Effector memory CD4-positive, alpha-beta T cell (primary cell): Measurements from ENCODE around the gene NECTIN2.
"Not testable (repeated sequence)": the region's sequence is repeated elsewhere in the genome, so short reads cannot be mapped to it uniquely, and the experiment has no call there.

Source experiments
- DNase-seq, 3 donors: peaks; one replicate each; pipeline ENCODE4 v3.0.0-alpha.2; 2020
- H3K27ac ChIP-seq: 2 replicates; pipeline ENCODE4 v1.7.0; 2013; ENCODE audit warnings: mild to moderate bottlenecking, low read length, moderate library complexity; ENCODE audit not compliant: insufficient read depth, poor library complexity, severe bottlenecking
- H3K27me3 ChIP-seq: replicated peaks from 2 replicates; pipeline ENCODE4 v1.7.0; 2013; ENCODE audit warnings: mild to moderate bottlenecking, low read length; ENCODE audit not compliant: insufficient read depth, control insufficient read depth, poor library complexity, severe bottlenecking
- H3K36me3 ChIP-seq: 2 replicates; pipeline ENCODE4 v1.7.0; 2013; ENCODE audit warnings: mild to moderate bottlenecking, low read length, moderate library complexity; ENCODE audit not compliant: control insufficient read depth, insufficient read depth
- H3K4me1 ChIP-seq: 2 replicates; pipeline ENCODE4 v1.7.0; 2013; ENCODE audit warnings: low read length, mild to moderate bottlenecking; ENCODE audit not compliant: control insufficient read depth, insufficient read depth, poor library complexity, severe bottlenecking
- H3K4me3 ChIP-seq: 2 replicates; pipeline ENCODE4 v1.7.0; 2013; ENCODE audit warnings: low read length, low read depth, mild to moderate bottlenecking; ENCODE audit not compliant: insufficient read depth, poor library complexity, severe bottlenecking
- H3K9me3 ChIP-seq: 2 replicates; pipeline ENCODE4 v1.7.0; 2013; ENCODE audit warnings: mild to moderate bottlenecking, low read length, moderate library complexity; ENCODE audit not compliant: control insufficient read depth

Gene NECTIN2

DNA sequence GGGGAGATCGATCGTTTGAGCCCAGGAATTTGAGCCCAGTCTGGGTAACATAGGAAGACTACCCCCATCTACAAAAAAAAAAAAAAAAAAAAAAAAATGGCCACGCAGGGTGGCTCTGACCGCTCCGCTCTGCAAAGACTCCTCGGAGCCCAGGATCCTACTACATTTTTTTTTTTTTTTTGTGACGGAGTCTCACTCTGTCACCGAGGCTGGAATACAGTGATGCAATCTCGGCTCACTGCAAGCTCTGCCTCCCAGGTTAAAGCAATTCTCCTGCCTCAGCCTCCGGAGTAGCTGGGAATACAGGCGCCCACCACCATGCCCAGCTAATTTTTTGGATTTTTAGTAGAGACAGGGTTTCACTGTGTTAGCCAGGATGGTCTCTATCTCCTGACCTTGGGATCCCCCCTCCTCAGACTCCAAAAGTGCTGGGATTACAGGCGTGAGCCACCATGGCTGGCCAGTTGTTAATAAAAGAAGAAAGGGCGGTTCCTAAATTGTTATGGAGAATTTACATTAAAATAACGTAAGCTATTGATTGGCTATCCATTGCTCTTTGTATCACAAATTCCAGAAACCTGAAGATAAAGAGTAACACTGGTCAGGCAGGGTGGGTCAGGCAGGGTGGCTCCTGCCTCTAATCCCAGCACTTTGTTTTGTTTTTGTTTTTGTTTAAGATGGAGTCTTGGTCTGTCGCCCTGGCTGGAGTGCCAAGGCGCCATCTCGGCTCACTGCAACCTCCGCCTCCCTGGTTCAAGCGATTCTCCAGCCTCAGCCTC is 36.7 kb downstream of the NECTIN2 start:
- H3K4me1 ChIP-seq, H3K27ac ChIP-seq, H3K4me3 ChIP-seq, H3K36me3 ChIP-seq, H3K27me3 ChIP-seq, DNase-seq, H3K9me3 ChIP-seq: not testable (repeated sequence)

DNA sequence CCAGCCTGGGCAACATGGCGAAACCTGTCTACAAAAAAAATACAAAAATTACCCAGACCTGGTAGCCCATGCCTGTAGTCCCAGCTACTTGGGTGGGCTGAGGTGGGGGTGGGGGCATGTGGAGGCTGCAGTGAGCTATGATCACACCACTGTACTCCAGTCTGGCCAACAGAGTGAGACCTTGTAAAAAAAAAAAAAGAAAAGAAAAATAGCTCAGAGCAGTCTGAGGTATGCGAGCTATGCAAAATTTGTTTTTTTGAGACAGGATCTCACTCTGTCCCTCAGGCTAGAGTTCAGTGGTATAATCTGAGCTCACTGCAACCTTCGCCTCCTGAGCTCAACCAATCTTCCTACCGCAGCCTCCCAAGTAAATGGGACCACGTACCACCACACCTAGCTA is 37.8 kb downstream of the NECTIN2 start:
- H3K36me3 ChIP-seq: no peaks in the 10 kb centered on the region
- no peaks in the 10 kb centered on the region for H3K9me3 ChIP-seq
- no peak overlapping the region for H3K27ac ChIP-seq

DNA sequence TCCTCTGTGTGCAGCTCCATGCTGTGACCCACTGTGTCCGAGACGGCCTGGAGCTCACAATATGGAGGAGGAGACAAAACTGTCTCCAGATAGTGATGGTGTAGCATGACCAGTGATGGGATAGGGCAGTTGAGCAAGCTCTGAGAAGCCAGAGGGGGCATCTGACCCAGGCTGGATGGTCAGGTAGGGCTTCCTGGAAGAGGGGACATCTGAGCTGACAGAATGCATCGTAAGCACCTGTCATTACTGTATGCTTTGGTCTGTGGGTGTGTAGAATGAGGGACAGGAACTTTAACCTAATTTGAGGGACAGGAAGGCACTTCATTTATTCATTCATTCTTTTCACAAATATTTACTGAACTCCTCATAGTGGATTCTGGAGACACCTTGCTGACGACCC is 38.5 kb downstream of the NECTIN2 start:
- no peaks in the 10 kb centered on the region for H3K27me3 ChIP-seq
- H3K36me3 ChIP-seq: no peaks in the 10 kb centered on the region
- DNase-seq: no peak
- peaks cover under 1% of the 10 kb centered on the region for H3K4me1 ChIP-seq
- no peak overlapping the region for H3K4me3 ChIP-seq
- no peaks in the 10 kb centered on the region for H3K9me3 ChIP-seq
- H3K27ac ChIP-seq: no peak overlapping the region

More for the DNA sequence above, 37.8 kb downstream of the NECTIN2 start:
- no peaks in the 10 kb centered on the region for H3K27me3 ChIP-seq
- H3K4me1 ChIP-seq: no peaks in the 10 kb centered on the region
- H3K4me3 ChIP-seq: no peak overlapping the region
- DNase-seq: no peak

DNA sequence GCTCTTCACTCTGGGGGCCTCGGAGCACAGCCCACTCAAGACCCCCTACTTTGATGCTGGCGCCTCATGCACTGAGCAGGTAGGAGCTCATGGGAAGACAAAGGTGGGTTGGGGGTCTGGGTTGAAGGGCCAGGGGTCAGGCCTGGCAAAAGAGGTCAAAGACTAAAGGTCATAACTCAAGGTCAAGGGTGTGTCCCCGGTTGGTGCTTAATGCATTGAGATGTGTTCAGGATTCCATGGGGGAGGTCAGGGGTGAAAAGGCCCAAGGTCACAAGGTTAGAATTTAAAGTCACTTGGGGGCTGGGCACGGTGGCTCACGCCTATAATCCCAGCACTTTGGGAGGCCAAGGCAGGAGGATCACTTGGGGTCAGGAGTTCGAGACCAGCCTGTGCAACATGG is 40.0 kb downstream of the NECTIN2 start:
- Histone ChIP-seq H3K9me3 (no peaks in the 10 kb centered on the region), H3K27ac (no peak overlapping the region), H3K36me3 (no peaks in the 10 kb centered on the region), H3K27me3 (no peaks in the 10 kb centered on the region), H3K4me3 (no peak overlapping the region), H3K4me1 (peaks cover 7% of the 10 kb centered on the region)
- DNase-seq: no peak

DNA sequence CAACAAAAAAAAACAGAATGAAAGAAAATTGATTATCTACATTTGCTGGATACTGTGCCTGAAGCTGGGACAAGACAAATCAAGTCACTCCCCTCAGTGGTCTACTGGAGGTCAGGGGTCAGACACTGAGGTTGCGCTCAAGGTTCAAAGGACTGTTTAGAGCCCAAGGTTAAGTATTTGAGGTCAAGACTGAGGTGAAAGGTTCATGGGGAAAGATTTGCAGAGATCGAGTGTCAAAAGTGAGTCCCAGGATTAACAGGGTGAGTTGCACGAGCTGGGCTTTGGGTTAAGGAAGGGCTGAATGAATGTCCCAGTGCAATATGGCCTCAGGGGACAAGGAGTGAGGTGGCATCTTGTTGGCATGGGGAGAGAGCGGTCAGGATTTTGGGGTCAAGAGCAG is 41.6 kb downstream of the NECTIN2 start:
- no peaks in the 10 kb centered on the region for H3K36me3 ChIP-seq
- H3K9me3 ChIP-seq: no peaks in the 10 kb centered on the region
- H3K27me3 ChIP-seq: no peaks in the 10 kb centered on the region
- no peak overlapping the region for H3K27ac ChIP-seq
- DNase-seq: no peak
- H3K4me3 ChIP-seq: no peak overlapping the region
- H3K4me1 ChIP-seq: peaks cover 15% of the 10 kb centered on the region

DNA sequence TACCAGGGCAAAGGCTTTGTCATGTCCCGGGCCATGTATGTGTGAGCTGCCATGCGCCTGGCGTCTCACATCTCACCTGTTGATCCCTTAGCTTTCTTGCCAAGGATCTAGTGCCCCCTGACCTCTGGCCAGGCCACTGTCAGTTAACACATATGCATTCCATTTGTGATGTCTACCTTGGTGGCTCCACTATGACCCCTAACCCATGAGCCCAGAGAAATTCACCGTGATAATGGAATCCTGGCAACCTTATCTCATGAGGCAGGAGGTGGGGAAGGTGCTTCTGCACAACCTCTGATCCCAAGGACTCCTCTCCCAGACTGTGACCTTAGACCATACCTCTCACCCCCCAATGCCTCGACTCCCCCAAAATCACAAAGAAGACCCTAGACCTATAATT is 42.2 kb downstream of the NECTIN2 start:
- DNase-seq, H3K27ac ChIP-seq, H3K4me3 ChIP-seq, H3K9me3 ChIP-seq, H3K36me3 ChIP-seq, H3K27me3 ChIP-seq: not testable (repeated sequence)
- peaks cover 15% of the 10 kb centered on the region for H3K4me1 ChIP-seq

DNA sequence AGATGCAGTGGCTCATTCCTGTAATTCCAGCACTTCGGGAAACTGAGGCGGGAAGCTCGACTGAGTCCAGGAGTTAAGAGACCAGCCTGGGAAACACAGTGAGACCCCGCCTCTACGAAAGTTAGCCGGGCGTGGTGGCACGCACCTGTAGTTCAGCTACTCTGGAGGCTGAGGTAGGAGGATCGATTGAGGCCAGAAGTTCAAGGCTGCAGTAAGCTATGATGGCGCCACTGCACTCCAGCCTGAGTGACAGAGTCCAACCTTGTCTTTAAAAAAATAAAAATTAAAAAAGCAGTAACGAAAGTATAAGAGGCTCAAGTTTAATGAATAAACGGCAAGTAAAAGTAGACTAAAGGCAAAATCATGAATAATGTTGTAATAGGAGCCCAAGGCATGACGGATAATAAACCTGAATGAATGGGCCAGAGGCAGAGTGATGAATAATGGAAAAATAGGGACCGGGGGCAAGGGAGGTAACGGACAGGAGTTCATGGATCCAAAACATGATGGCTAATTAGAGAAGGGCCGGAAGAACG is 43.8 kb downstream of the NECTIN2 start:
- H3K4me3 ChIP-seq: peak overlapping the region; percentile 54
- DNase-seq: no peak
- no peaks in the 10 kb centered on the region for H3K27me3 ChIP-seq
- peaks cover 15% of the 10 kb centered on the region for H3K4me1 ChIP-seq
- peak overlapping the region; percentile 88 for H3K27ac ChIP-seq
- H3K9me3 ChIP-seq: no peaks in the 10 kb centered on the region
- peaks cover 18% of the 10 kb centered on the region for H3K36me3 ChIP-seq

DNA sequence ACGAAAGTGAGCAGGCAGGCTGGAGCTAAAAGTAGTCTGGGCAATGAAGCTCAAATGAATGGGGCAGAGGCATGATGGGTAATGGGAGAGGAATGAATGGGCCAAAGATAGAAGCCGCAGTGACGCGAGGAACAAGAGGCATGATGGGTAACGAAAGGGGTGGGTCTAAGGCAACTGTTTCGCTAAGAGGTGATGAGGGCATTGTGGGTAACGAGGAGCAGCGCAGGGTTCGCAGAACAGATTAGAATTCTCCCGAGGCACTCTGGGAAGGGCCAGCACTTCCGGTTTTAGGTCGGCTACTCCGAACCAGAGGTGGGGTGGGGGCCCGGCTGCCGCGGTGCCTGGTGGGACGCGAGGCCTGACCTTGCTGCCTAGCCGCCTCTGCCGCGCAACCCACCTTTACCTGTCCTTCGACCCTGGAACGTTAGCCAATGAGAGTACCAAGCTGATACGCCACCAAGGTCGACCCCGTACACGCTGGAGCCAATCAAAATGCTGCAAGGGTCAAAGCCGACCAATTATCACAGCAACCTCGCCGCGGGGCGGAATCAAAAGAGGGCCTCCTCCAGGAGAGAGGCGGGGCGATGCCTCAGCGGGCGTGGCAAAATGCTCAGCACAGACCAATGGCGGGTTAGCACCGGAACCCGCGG is 44.4 kb downstream of the NECTIN2 start:
- Histone ChIP-seq H3K9me3 (no peaks in the 10 kb centered on the region), H3K27ac (peak overlapping the region; percentile 88), H3K4me3 (peak overlapping the region; percentile 54), H3K36me3 (peaks cover 24% of the 10 kb centered on the region), H3K27me3 (no peaks in the 10 kb centered on the region), H3K4me1 (peaks cover 15% of the 10 kb centered on the region)
- peak; percentile 100 for DNase-seq

DNA sequence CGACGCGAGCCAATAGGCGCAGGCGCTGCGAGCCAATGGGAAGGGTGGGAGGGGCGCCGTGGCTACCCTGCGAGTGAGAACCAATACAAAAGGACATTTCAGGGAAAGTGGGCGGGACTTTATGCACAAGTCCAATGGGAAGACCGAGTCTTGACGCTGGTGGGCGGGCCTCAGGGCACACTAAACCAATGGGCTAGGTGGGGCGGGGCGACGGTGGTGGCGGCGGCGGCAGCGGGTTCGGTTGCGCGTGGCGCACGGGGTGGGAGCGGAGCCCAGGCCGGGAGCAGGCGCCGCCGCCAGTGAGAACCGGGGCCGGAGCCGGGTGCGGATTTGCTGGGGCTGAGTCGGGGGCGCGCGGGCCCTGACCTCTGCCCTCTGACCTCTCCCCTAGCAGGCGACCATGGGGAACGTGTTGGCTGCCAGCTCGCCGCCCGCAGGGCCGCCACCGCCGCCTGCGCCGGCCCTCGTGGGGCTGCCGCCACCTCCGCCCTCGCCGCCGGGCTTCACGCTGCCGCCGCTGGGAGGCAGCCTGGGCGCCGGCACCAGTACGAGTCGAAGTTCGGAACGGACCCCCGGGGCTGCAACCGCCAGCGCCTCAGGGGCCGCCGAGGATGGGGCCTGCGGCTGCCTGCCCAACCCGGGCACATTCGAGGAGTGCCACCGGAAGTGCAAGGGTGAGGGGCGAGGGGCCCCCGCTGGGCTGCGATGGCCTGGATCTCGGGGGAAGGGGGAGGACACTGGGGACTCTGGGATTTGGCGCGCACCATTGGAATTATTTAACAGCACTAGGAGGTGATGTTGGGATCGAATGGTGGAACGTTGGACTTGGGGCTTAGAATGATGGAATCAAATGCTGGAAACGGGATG is 45.2 kb downstream of the NECTIN2 start, which contains the start of gene TOMM40:
Gene TOMM40, plus strand, starts transcription at position 239 of the 867 bp plus-strand sequence. Its CDS starts 162 bp downstream, at position 401.
- Histone ChIP-seq H3K27ac (peak within 1 kb of the TSS; percentile 88), H3K4me1 (peaks cover 15% of the 10 kb centered on the region), H3K36me3 (peaks cover 31% of the 10 kb centered on the region), H3K9me3 (no peaks in the 10 kb centered on the region), H3K4me3 (peak within 1 kb of the TSS; percentile 55), H3K27me3 (no peaks in the 10 kb centered on the region)
- DNase-seq: no peak
